MM.1S (cell line): ENCODE measurements around the gene CPT1B.

Experiments used
- DNase-seq: peaks from one replicate; pipeline ENCODE4 v3.0.0-alpha.2; 2015
- H2AFZ ChIP-seq: fragments of 300-600 bp; sonication (generic); 2 replicates; pipeline ENCODE4 v1.6.0; 2016; ENCODE audit warnings: antibody characterized with exemption, low read length
- H3F3A ChIP-seq: fragments of 300-600 bp; sonication (generic); 2 replicates; pipeline ENCODE4 v1.6.1; 2016; ENCODE audit warnings: mild to moderate bottlenecking, antibody characterized with exemption, low read length, moderate library complexity, mixed read lengths; ENCODE audit not compliant: insufficient read depth
- H3K27ac ChIP-seq: fragments of 300-600 bp; sonication (generic); 2 replicates; pipeline ENCODE4 v1.5.1; 2016; ENCODE audit warnings: mild to moderate bottlenecking, low read length
- H3K27me3 ChIP-seq: fragments of 300-600 bp; sonication (generic); replicated peaks from 2 replicates; pipeline ENCODE4 v1.6.0; 2016; ENCODE audit warnings: low read length; ENCODE audit not compliant: insufficient read depth
- H3K36me3 ChIP-seq: fragments of 300-600 bp; sonication (generic); replicated peaks from 2 replicates; pipeline ENCODE4 v1.6.1; 2016; ENCODE audit warnings: mild to moderate bottlenecking, low read length, mixed read lengths; ENCODE audit not compliant: insufficient read depth
- H3K4me1 ChIP-seq: fragments of 300-600 bp; sonication (generic); 2 replicates; pipeline ENCODE4 v1.6.1; 2016; ENCODE audit warnings: low read length, mixed read lengths
- H3K4me2 ChIP-seq: fragments of 300-600 bp; sonication (generic); 2 replicates; pipeline ENCODE4 v1.6.0; 2016; ENCODE audit warnings: low read depth, low read length
- H3K4me3 ChIP-seq: fragments of 300-600 bp; sonication (generic); 2 replicates; pipeline ENCODE4 v1.5.1; 2016; ENCODE audit warnings: low read length, mixed read lengths
- H3K79me2 ChIP-seq: fragments of 300-600 bp; sonication (generic); 2 replicates; pipeline ENCODE4 v1.6.1; 2016; ENCODE audit warnings: mixed run types, low read length, mixed read lengths
- H3K9ac ChIP-seq: fragments of 300-600 bp; sonication (generic); 2 replicates; pipeline ENCODE4 v1.6.1; 2016; ENCODE audit warnings: low read length, mixed read lengths
- H3K9me2 ChIP-seq: fragments of 300-600 bp; sonication (generic); replicated peaks from 2 replicates; pipeline ENCODE4 v1.6.1; 2016; ENCODE audit warnings: mild to moderate bottlenecking, low read length, mixed read lengths; ENCODE audit not compliant: insufficient read depth
- H3K9me3 ChIP-seq: fragments of 300-600 bp; sonication (generic); replicated peaks from 2 replicates; pipeline ENCODE4 v1.6.1; 2016; ENCODE audit warnings: mild to moderate bottlenecking, low read length, mixed read lengths; ENCODE audit not compliant: insufficient read depth
- H4K20me1 ChIP-seq: fragments of 300-600 bp; sonication (generic); 2 replicates; pipeline ENCODE4 v1.6.1; 2016; ENCODE audit warnings: mild to moderate bottlenecking, low read length, moderate library complexity, mixed read lengths; ENCODE audit not compliant: insufficient read depth
- EZH2 ChIP-seq: fragments of 300-600 bp; sonication (generic); optimal IDR thresholded peaks from 2 replicates; pipeline ENCODE3; 2017; ENCODE audit warnings: low read depth, mild to moderate bottlenecking, antibody characterized with exemption, low read length, mixed read lengths
- EZH2phosphoT487 ChIP-seq: fragments of 300-600 bp; sonication (generic); IDR thresholded peaks from 2 replicates; pipeline ENCODE4 v1.6.1; 2018; ENCODE audit warnings: antibody characterized with exemption, low read length
- TF ChIP-seq, protein P1 (sequence below): fragments of 300-600 bp; sonication (generic); IDR thresholded peaks from 2 replicates; pipeline ENCODE4 v1.5.1; 2016; ENCODE audit warnings: antibody characterized with exemption, low read length, mixed read lengths

Gene CPT1B

DNA sequence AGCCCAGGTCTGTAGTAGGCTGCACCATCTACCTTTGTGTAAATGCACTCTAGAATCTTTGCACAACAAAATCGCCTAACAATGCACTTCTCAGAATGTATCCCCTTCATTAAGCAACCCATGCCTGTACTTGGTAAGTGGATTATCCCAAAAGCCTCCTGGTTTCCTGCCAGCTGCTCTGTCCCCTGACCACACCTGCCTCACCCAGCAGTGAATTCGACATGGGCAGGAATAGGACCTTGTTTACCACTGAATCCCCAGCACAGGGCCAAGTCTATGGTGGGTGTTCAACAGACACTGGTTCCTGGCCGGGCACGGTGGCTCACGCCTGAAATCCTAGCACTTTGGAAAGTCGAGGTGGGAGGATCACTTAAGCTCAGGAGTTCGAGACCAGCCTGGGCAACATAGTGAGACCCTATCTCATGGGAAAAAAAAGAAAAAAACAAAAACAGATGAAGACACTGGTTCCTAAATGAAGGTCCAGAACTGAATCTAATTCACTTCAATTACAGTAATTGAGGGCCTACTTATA, 10.4 kb downstream of the CPT1B start:
- no peak overlapping the region for H3K4me3 ChIP-seq
- H3K9me3 ChIP-seq, result no peaks in the 10 kb centered on the region
- H3K79me2 ChIP-seq, result no peaks in the 10 kb centered on the region
- no peaks in the 10 kb centered on the region for H3F3A ChIP-seq
- TF ChIP-seq, protein P1, sequence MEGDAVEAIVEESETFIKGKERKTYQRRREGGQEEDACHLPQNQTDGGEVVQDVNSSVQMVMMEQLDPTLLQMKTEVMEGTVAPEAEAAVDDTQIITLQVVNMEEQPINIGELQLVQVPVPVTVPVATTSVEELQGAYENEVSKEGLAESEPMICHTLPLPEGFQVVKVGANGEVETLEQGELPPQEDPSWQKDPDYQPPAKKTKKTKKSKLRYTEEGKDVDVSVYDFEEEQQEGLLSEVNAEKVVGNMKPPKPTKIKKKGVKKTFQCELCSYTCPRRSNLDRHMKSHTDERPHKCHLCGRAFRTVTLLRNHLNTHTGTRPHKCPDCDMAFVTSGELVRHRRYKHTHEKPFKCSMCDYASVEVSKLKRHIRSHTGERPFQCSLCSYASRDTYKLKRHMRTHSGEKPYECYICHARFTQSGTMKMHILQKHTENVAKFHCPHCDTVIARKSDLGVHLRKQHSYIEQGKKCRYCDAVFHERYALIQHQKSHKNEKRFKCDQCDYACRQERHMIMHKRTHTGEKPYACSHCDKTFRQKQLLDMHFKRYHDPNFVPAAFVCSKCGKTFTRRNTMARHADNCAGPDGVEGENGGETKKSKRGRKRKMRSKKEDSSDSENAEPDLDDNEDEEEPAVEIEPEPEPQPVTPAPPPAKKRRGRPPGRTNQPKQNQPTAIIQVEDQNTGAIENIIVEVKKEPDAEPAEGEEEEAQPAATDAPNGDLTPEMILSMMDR, result no peak
- TF ChIP-seq EZH2 (no peak), EZH2phosphoT487 (no peak)
- H2AFZ ChIP-seq, result no peak overlapping the region
- no peak overlapping the region for H3K9ac ChIP-seq
- no peaks in the 10 kb centered on the region for H3K9me2 ChIP-seq
- no peak for DNase-seq
- H3K27me3 ChIP-seq, result peaks cover 20% of the 10 kb centered on the region
- no peak overlapping the region for H3K4me2 ChIP-seq
- H3K4me1 ChIP-seq, result no peaks in the 10 kb centered on the region
- H4K20me1 ChIP-seq, result no peaks in the 10 kb centered on the region
- no peak overlapping the region for H3K27ac ChIP-seq
- no peaks in the 10 kb centered on the region for H3K36me3 ChIP-seq

DNA sequence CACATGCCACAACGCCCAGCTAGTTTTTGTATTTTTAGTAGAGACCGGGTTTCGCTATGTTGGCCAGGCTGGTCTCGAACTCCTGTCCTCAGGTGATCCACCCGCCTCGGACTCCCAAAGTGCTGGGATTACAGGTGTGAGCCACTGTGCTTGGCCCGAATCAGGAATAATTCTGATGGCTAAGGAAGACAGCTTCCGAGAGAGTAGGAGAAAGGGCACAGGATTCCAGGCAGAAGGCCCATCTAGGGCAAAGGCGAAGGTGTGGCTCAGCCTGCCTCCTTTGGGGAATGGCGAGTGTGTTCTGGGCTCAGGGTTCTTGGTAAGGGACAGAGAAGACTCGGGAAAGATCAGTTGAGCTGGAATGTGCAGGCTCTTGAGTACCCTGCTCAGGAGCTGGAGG, 13.9 kb downstream of the CPT1B start:
- TF ChIP-seq, protein P1, result no peak
- TF ChIP-seq EZH2 (no peak), EZH2phosphoT487 (no peak)
- Histone ChIP-seq H3K4me3 (no peak overlapping the region), H3K36me3 (no peaks in the 10 kb centered on the region), H3K9me3 (no peaks in the 10 kb centered on the region), H3K9ac (no peak overlapping the region), H3F3A (no peaks in the 10 kb centered on the region), H3K27ac (no peak overlapping the region), H2AFZ (no peak overlapping the region), H3K4me2 (no peak overlapping the region), H3K9me2 (no peaks in the 10 kb centered on the region), H4K20me1 (no peaks in the 10 kb centered on the region), H3K27me3 (peaks cover 20% of the 10 kb centered on the region), H3K4me1 (no peaks in the 10 kb centered on the region), H3K79me2 (no peaks in the 10 kb centered on the region)
- DNase-seq, result no peak

DNA sequence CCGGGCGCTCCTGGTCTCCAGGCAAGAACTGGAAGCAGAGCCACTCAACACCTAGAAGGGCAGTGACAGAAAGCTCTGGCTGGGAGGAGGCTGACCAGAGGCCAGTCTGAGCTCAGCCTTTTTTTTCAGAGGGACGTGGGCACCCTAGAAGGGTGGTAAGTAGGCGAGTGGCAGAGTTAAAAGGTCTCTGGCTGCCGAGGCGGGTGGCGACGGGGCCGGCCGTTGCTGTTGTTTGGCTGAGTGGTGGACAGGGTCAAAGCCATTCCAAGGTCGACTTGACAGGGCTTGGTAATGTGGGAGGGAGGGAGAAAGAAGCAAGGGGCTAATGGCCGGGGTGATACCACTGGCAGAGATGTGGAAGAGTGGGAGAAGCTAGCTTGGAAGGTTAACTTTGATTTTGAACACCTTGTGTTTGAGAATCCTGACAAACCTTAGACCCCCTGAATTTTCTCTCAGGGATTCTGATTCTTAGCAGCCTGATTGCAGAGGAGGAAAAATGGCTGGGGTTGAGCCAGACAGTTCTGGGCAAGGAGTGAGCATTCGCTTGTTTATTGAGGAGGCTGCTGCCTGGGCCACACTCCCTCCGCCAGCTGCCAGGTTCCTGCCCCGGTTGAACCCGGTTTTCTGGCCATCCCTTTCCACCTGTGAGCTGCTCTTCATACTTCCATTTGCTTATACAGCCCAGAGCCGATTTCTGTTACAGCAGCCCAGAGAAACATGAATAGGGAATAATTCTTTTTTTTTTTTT, 14.6 kb downstream of the CPT1B start:
- H3K36me3 ChIP-seq, result no peaks in the 10 kb centered on the region
- TF ChIP-seq, protein P1, result no peak
- TF ChIP-seq EZH2 (no peak), EZH2phosphoT487 (no peak)
- peak overlapping the region; percentile 75 for H3K4me3 ChIP-seq
- no peak overlapping the region for H3K27ac ChIP-seq
- peaks cover 20% of the 10 kb centered on the region for H3K27me3 ChIP-seq
- no peaks in the 10 kb centered on the region for H4K20me1 ChIP-seq
- H3F3A ChIP-seq, result no peaks in the 10 kb centered on the region
- DNase-seq, result no peak
- no peaks in the 10 kb centered on the region for H3K4me1 ChIP-seq
- H2AFZ ChIP-seq, result peak overlapping the region; percentile 99
- H3K79me2 ChIP-seq, result no peaks in the 10 kb centered on the region
- H3K9me2 ChIP-seq, result no peaks in the 10 kb centered on the region
- H3K9me3 ChIP-seq, result no peaks in the 10 kb centered on the region
- H3K9ac ChIP-seq, result peak overlapping the region; percentile 43; the same call in 1 of the 2 replicates
- peak overlapping the region; percentile 100 for H3K4me2 ChIP-seq
